ENCODE data around the gene PLA2G2A.
"Not testable (repeated sequence)": the region's sequence is repeated elsewhere in the genome, so short reads cannot be mapped to it uniquely, and the experiment has no call there.

PLA2G2A gene

GRCh38 chr1:19973616-19974015 is 5.8 kb downstream of the PLA2G2A start:
- no peak for DNase-seq (ENCODE audit: low read depth in 2 of 2)

DNA sequence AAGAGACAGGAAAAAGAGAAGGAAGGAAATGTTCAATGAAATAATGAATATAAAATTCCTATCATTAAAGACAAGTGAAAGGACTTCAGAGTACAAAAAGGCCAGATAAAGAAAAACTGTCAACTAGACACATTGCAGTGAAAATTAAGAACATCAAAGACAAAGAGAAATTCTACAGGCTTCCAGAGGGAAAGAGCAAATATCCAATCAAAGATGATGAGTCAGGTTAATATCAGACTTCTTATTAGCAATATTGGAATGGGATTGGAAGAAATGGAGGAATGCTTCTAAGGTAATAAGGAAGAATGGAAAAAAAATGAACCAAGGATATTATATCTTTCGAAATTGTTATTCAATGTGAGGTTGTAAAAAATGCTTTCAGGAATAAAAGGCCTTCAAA is 7.8 kb downstream of the PLA2G2A start:
- DNase-seq (ENCODE audit: low read depth in 2 of 2), result no peak

DNA sequence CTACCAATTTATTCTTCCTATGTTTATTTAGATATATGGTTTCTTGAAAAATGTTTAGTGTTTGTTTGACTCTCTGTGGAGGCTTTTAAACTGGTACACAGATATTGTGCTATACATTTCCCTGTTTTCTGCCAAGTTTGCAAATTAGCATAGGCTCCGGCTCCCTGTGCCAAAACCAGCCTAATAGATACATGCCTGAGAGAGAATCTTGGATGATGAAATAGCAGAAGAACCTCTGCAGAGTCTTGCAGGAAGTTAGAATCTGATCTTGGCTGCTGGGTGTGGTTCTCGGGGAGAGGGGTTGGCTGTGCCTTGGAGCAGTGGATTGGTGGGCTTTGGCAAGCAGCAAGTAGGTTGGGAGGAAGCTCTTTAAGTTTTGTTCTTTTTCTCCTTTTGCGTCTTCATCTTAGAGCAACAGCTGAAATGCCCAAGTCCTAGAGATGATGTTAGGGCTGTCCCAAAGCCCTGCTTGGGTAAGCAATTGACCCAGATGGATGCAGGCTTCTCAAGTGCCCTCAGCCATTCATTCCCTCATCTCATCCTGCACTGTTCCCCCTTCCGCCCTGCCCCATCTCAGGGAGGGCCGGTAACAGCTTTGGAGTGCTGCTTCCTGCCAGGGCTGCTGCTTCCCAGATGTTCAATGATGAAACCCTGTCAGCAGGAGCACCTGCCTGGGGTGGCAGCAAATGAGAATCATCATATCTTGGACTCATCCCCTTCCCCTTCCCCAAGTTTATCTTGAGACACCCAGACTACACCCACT is 9.3 kb downstream of the PLA2G2A start:
- DNase-seq (ENCODE audit: low read depth in 2 of 2), result no peak

- DNase-seq (ENCODE audit: low read depth in 2 of 2), result no peak
Measured at GRCh38 chr1:19967808-19968207, 11.6 kb downstream of the PLA2G2A start.

- DNase-seq (ENCODE audit: low read depth in 2 of 2), result no peak
Measured at GRCh38 chr1:19964542-19964941, 14.9 kb downstream of the PLA2G2A start.

DNA sequence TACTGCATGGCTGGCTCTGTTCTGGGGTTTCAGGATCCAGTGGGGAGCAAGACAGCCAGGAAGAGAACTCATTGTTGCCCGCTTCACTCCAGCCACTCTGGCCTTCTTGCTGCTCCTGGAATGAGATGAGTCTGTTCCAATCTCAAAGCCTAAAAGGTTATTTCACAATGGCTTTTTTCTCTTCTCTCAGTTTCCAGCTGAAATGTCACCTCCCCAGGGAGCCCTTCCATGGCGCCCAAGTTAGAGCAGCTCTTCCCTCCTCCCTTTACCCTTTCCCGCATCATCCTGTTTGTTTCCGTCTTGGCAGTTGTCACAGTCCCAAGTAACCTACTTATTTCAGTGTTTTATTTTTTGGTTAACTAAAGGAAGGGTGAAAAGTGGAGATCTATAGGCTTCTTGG is 15.8 kb downstream of the PLA2G2A start:
- no peak for DNase-seq (ENCODE audit: low read depth in 2 of 2)

GRCh38 chr1:19960591-19960990 is 18.8 kb downstream of the PLA2G2A start:
- no peak for DNase-seq (ENCODE audit: low read depth in 2 of 2)

GRCh38 chr1:19957779-19958178 is 21.6 kb downstream of the PLA2G2A start:
- DNase-seq (ENCODE audit: low read depth in 2 of 2), result no peak

DNA sequence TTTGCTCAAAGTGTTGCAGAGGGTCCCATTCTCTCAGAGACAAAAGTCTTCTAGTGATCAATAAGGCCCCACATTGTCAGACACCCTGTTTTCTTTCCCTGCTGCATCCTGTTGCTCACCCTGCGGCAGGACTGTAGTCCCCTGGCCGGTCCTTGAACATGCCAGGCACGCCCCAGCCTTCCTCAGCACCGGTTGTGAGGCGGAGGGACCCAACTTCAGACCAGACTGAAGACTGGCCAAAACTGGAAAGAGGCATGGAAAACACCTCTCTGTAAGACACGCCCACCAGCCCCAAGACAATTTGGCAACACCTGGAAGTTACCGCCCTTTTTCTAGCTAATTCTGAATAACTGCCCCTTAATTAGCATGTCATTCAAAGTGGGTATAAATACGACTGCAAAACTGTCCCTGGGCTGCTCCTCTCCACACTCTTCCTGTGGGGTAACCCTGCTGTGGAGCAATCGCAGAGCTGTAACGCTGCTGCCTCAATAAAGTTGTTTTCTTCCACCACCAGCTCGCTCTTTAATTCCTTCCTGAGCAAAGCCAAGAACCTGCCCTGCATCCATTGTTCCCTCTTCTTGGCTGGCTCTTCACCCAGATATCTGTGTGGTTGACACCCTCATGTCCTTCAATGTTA is 23.8 kb downstream of the PLA2G2A start:
- DNase-seq (ENCODE audit: low read depth in 2 of 2), result no peak

DNA sequence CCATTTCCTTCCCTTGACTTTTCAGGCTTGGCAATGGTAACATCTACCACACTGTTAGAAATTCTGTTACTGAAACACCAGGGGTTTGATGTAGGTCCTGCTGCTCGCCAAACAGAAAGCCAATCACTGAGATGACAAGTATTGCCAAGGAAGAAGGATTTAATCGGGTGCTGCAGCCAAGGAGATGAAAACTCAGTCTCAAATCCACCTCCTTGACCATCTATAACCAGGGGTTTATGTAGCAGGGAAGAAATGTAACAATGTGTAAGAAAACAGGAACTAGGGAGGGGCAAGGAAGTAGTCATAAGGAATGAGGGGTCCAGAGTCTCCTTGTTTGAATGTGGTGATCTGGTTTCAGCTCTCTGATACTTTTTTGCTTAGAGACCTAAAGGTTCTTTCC is 25.4 kb downstream of the PLA2G2A start:
- no peak for DNase-seq (ENCODE audit: low read depth in 2 of 2)

DNA sequence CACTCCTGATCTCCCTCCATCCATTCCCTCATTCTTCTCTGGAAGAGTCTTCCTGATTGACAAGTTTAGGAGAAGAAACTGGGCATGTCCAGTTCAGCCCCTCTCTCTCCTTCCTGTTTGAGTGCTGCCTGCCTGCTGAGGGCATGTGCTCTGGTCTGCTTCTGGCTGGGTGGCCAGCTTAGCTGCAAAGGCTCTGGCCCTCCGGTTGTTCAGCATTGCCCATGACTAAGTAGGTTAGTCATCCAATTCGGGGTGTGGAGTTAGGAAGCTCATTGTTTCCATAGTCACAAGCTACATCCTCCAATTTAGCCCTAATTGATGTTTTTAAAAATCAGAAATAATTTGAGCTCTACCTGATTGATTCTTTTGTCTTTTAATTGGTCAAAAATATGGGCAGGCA is 30.4 kb downstream of the PLA2G2A start:
- no peak for DNase-seq (ENCODE audit: low read depth in 2 of 2)

GRCh38 chr1:19946971-19947370 is 32.4 kb downstream of the PLA2G2A start:
- no peak for DNase-seq (ENCODE audit: low read depth in 2 of 2)

GRCh38 chr1:19946331-19946751 is 33.1 kb downstream of the PLA2G2A start:
- no peak for DNase-seq (ENCODE audit: low read depth in 2 of 2)

DNA sequence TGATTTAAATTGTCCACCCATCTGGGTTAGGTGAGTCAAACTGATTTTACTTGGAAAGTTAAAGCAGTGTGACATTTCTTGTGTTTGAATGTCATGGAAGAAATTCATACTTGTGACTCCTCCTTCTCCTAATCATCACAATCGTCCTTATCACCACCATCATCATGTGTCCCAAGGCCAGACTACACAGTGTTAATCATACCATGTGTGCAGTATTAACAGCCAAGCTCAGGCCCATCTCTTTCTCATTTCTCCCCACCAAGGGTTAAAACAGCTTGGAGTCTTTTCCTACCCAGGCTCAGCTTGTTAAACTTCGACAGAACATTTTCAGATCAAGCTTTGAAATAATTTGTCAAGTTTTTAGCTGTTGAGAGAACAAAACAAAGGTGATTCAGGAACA is 33.5 kb downstream of the PLA2G2A start:
- DNase-seq (ENCODE audit: low read depth in 2 of 2), result no peak

GRCh38 chr1:19942657-19943056 is 36.8 kb downstream of the PLA2G2A start:
- DNase-seq (ENCODE audit: low read depth in 2 of 2), result no peak

GRCh38 chr1:19942088-19942487 is 37.3 kb downstream of the PLA2G2A start:
- DNase-seq (ENCODE audit: low read depth in 2 of 2), result no peak

GRCh38 chr1:19941206-19941568 is 38.2 kb downstream of the PLA2G2A start:
- DNase-seq (ENCODE audit: low read depth in 2 of 2), result no peak

DNA sequence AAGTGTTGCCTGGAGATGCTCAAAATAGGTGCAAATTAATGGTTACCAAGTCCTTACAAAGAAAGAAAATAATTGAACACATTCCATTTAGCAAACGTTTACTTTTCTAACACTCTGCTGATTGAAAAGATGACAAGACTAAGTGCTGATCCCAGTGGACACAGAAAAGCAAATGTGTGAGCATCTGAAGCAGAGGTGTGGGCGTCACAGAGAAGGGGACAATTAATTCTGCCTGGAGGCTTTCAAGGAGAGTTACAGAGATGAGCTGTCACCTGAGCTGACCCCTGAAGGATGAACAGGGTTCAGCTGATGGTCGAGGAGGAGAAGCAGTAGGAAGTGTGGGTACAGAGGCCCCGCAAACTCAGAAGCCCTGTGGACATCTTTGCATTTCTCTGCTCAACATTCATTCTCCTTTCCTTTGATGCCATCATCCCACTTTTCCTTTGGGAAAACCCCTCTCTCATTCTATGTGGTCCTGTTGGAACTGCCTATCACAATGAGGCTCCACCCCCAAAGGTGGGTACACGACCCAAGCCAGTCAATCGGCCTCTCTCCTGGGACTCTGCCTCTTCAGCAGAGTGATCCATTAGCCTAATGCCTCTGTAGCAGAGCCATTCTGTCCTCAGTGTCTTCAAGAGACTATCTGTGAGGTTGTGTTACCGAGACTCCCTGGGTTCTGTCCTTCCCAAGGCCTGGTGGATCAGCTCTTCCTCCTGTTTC is 38.8 kb downstream of the PLA2G2A start:
- no peak for DNase-seq (ENCODE audit: low read depth in 2 of 2)

DNA sequence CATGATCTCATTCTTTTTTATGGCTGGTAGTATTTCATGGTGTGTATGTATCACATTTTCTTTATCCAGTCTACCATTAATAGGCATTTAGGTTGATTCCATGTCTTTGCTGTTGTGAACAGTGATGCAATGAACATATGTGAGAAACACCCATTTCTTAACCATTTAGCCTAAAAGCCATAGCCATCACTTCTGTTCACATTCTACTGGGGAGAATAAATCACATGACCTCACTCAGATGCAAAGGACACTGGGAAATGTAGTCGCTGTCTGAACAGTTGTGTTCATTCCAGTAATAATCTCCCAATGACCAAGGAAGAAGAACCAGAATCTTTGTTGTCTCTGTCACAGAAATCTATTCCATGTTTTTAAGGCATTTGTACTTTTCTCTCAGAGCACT is 40.9 kb downstream of the PLA2G2A start:
- no peak for DNase-seq (ENCODE audit: low read depth in 2 of 2)

GRCh38 chr1:19936061-19936750 is 43.2 kb downstream of the PLA2G2A start:
- no peak for DNase-seq (ENCODE audit: low read depth in 2 of 2)

- no peak for DNase-seq (ENCODE audit: low read depth in 2 of 2)
Measured at GRCh38 chr1:19934336-19934735, 45.1 kb downstream of the PLA2G2A start.

DNA sequence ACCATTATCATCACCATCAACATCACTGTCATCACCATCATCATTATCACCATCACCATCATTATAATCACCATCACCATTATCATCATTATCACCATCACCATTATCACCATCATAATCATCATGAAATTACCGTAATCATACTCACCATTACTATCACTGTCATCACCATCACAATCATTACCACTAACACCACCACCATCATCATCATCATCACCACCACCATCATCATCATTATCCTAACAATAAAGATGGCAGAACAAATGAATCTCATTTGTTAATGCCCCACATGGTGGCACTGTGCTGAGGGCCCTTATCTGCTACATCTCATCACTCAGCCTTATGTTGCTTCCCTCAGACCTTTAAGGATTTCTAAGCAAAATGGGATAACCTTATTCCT is 46.6 kb downstream of the PLA2G2A start:
- no peak for DNase-seq (ENCODE audit: low read depth in 2 of 2)

DNA sequence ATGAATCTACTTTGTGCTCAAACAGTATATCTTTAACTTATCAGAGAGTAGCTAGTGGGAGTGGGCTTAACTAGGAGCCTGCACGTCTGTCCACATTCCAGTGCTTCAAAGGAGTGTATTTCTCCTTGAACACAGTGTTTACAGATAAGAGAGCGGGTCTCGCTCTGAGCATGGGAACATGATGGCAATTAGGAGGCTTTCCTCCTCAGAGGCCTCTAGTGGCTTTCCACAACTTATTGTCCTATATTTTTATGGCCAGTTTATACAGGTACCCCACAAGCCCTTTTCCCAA is 52.3 kb downstream of the PLA2G2A start:
- not testable (repeated sequence) for DNase-seq (ENCODE audit: low read depth in 2 of 2)

Data from activated CD8-positive, alpha-beta memory T cell treated with anti-CD3 and anti-CD28 coated beads for 4 hours (primary cell).